ENCODE data around the gene GRIFIN. TPM values are rescaled to one million over a fixed set of nuclear protein-coding genes. Genes with fewer than 3 reads are reported as not detected.

The GRIFIN gene
- total RNA-seq, 1 donor from 2014 or later: not detected

- H3K27ac ChIP-seq (replicated peaks): peak overlapping the region; percentile 64
- TF ChIP-seq CTCF (IDR thresholded peaks at IDR 0.05; ENCODE audit: borderline replicate concordance): no peak
- no peaks in the 10 kb centered on the region for H3K27me3 ChIP-seq (ENCODE audit: low read depth)
- no peaks in the 10 kb centered on the region for H3K9me3 ChIP-seq (replicated peaks)
- H3K4me1 ChIP-seq: peaks cover 25% of the 10 kb centered on the region
- no peak overlapping the region for H3K4me3 ChIP-seq
- DNase-seq: peak; percentile 27
- peaks cover 21% of the 10 kb centered on the region for H3K36me3 ChIP-seq
- intact Hi-C loops (cut with micrococcal nuclease): no loop called here
These were observed 38.0 kb downstream of the GRIFIN start for GRCh38 chr7:2438186-2438585.

- intact Hi-C loops (cut with micrococcal nuclease): no loop called here
- Histone ChIP-seq H3K27me3 (ENCODE audit: low read depth) (no peaks in the 10 kb centered on the region), H3K36me3 (peaks cover 27% of the 10 kb centered on the region), H3K4me3 (no peak overlapping the region), H3K4me1 (peaks cover 25% of the 10 kb centered on the region), H3K27ac (replicated peaks) (peak overlapping the region; percentile 64), H3K9me3 (replicated peaks) (no peaks in the 10 kb centered on the region)
- TF ChIP-seq CTCF (IDR thresholded peaks at IDR 0.05; ENCODE audit: borderline replicate concordance): no peak
- DNase-seq: no peak
These were observed 38.6 kb downstream of the GRIFIN start for GRCh38 chr7:2437537-2438148.

GRCh38 chr7:2437136-2437535 lies 39.1 kb downstream of the GRIFIN start:
- no peak for DNase-seq
- H3K4me1 ChIP-seq: peaks cover 25% of the 10 kb centered on the region
- no peaks in the 10 kb centered on the region for H3K9me3 ChIP-seq (replicated peaks)
- H3K4me3 ChIP-seq: no peak overlapping the region
- H3K36me3 ChIP-seq: peaks cover 31% of the 10 kb centered on the region
- H3K27ac ChIP-seq (replicated peaks): no peak overlapping the region
- intact Hi-C loops (cut with micrococcal nuclease): no loop called here
- no peak for TF ChIP-seq CTCF (IDR thresholded peaks at IDR 0.05; ENCODE audit: borderline replicate concordance)
- H3K27me3 ChIP-seq (ENCODE audit: low read depth): no peaks in the 10 kb centered on the region

- H3K36me3 ChIP-seq: peaks cover 31% of the 10 kb centered on the region
- H3K27ac ChIP-seq (replicated peaks): no peak overlapping the region
- no peaks in the 10 kb centered on the region for H3K27me3 ChIP-seq (ENCODE audit: low read depth)
- no peak overlapping the region for H3K4me3 ChIP-seq
- intact Hi-C loops (cut with micrococcal nuclease): no loop called here
- DNase-seq: no peak
- peaks cover 25% of the 10 kb centered on the region for H3K4me1 ChIP-seq
- TF ChIP-seq CTCF (IDR thresholded peaks at IDR 0.05; ENCODE audit: borderline replicate concordance): no peak
- peaks cover 2% of the 10 kb centered on the region for H3K9me3 ChIP-seq (replicated peaks)
These were observed 39.7 kb downstream of the GRIFIN start for GRCh38 chr7:2436341-2437104.

GRCh38 chr7:2435146-2435545 lies 41.1 kb downstream of the GRIFIN start:
- TF ChIP-seq CTCF (IDR thresholded peaks at IDR 0.05; ENCODE audit: borderline replicate concordance): no peak
- no peak overlapping the region for H3K4me3 ChIP-seq
- H3K27ac ChIP-seq (replicated peaks): no peak overlapping the region
- H3K9me3 ChIP-seq (replicated peaks): peaks cover 15% of the 10 kb centered on the region
- H3K27me3 ChIP-seq (ENCODE audit: low read depth): no peaks in the 10 kb centered on the region
- peaks cover 25% of the 10 kb centered on the region for H3K4me1 ChIP-seq
- intact Hi-C loops (cut with micrococcal nuclease): no loop called here
- peaks cover 40% of the 10 kb centered on the region for H3K36me3 ChIP-seq
- no peak for DNase-seq

All from left ventricle myocardium inferior (tissue), 1 donor.